HL-60 (cell line): ENCODE data around the gene ENPP7.

Source experiments
- DNase-seq, 2 experiments: peaks; one replicate each; pipeline ENCODE4 v3.0.0-alpha.2; 2010 to 2020; ENCODE audit warnings: low read depth in 1 of 2, low spot score in 1 of 2
- H3K27ac ChIP-seq: fragments of 250-450 bp; sonication (Bioruptor Pico); replicated peaks from 2 replicates; pipeline ENCODE4 v1.5.1; 2020; ENCODE audit warnings: mild to moderate bottlenecking, moderate library complexity
- H3K27me3 ChIP-seq: fragments of 250-450 bp; sonication (Bioruptor Pico); 2 replicates; pipeline ENCODE4 v1.5.1; 2021; ENCODE audit warnings: mild to moderate bottlenecking, moderate library complexity; ENCODE audit not compliant: insufficient read depth, poor library complexity, severe bottlenecking
- H3K4me3 ChIP-seq: replicated peaks from 2 replicates; pipeline ENCODE4 v1.5.1; 2011; ENCODE audit warnings: mild to moderate bottlenecking, control low read depth, low read length; ENCODE audit not compliant: insufficient read depth
- CTCF ChIP-seq: IDR thresholded peaks from one replicate; pipeline ENCODE4 v1.5.1; 2011; ENCODE audit warnings: low read length, control low read depth, inconsistent platforms; ENCODE audit not compliant: insufficient read depth
- GABPA ChIP-seq: IDR thresholded peaks from 2 replicates; pipeline ENCODE4 v1.6.1; 2012; ENCODE audit warnings: low read depth
- POLR2AphosphoS5 ChIP-seq: IDR thresholded peaks from 2 replicates; pipeline ENCODE4 v1.6.1; 2012; ENCODE audit warnings: low read depth
- REST ChIP-seq: IDR thresholded peaks from 2 replicates; pipeline ENCODE4 v1.6.1; 2012; ENCODE audit warnings: low read depth; ENCODE audit not compliant: insufficient replicate concordance
- SPI1 ChIP-seq: IDR thresholded peaks from 2 replicates; pipeline ENCODE4 v1.6.1; 2012; ENCODE audit warnings: low read depth, mild to moderate bottlenecking, borderline replicate concordance

ENPP7 gene

GRCh38 chr17:79778504-79779083 lies 47.9 kb downstream of the ENPP7 start:
- no peak overlapping the region for H3K27ac ChIP-seq
- DNase-seq, result no peak

GRCh38 chr17:79779084-79779529 lies 48.4 kb downstream of the ENPP7 start:
- no peak for DNase-seq

More at GRCh38 chr17:79778504-79779083, 47.9 kb downstream of the ENPP7 start:
- TF ChIP-seq SPI1, result no peak
- no peak for TF ChIP-seq REST
- TF ChIP-seq CTCF, result no peak
- TF ChIP-seq POLR2AphosphoS5, result no peak
- no peak for TF ChIP-seq GABPA
- H3K27me3 ChIP-seq, result peaks cover 28% of the 10 kb centered on the region
- peak overlapping the region; percentile 60 for H3K4me3 ChIP-seq

More at GRCh38 chr17:79779084-79779529, 48.4 kb downstream of the ENPP7 start:
- TF ChIP-seq SPI1 (no peak), CTCF (no peak), REST (no peak), POLR2AphosphoS5 (no peak), GABPA (no peak)
- H3K27me3 ChIP-seq, result peaks cover 25% of the 10 kb centered on the region
- no peak overlapping the region for H3K4me3 ChIP-seq
- no peak overlapping the region for H3K27ac ChIP-seq
